ENCODE data around the gene ADIPOQ.
"Not testable (repeated sequence)": the region's sequence is repeated elsewhere in the genome, so short reads cannot be mapped to it uniquely, and the experiment has no call there.

ADIPOQ gene

DNA sequence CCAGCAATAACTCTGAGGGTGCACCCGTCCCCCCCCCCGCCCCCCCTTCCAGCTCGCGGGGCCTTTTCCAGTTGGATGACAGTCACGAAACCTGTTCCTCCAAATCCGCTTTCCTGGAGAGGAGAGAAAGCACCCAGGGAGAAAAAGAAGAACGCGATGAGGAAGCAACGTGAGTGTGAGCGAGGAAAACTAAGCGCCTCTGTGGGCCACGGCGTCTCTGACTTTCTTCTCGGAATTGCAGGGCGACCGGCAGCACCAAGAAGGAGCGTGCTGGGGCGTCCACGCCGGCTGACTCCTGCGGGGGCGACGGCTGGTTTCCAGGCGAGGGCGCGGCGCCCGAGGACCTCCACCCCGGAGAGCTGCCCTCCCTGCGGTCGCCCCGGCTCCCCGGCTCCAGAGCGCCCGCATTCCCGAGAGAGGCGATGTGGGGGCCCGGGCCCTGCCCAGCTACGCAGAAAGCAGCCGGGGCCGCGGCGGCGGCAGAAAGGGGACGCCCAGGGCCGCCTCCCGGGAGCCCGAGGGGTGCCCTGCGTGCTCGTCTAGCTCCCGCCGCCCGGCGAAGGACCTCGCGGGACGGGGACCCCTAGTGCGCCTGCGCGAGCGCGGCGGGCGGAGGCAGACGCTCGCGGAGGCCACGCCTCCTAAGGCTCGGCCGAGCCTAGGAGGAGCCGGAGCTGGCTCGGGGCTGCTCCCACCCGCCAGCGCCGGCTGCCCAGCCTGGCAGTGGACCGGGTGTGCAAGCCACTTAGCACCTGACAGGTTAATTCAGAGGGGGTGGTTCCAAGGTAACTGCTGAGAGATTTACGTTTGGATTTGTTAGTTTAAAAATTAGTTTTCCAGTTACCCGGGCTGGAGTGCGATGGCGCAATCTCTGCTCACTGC lies 15.3 kb upstream of the ADIPOQ start:
- DNase-seq (ENCODE audit: low read depth) = peak; percentile 56

GRCh38 chr3:186828340-186828739 lies 14.2 kb upstream of the ADIPOQ start:
- DNase-seq (ENCODE audit: low read depth) = no peak

DNA sequence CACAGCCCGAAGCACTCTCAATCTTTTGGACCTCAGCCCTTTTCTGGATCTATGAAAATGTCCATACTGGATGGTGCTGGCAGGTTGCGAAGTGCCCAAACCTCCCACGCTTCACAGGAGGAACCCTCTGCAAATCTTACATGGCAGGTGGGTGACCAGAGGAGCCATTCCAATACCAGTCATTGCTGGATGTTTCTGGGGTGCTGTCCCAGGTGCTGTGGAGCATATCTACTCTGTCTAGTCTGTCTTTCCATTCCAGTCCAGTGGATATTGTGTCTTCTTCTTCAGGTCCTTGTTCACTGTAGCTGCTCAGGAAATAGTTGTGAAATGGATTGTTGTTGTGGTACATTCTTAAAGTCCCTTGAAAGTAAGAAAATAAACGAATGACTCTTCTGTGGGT lies 10.7 kb upstream of the ADIPOQ start:
- no peak for DNase-seq (ENCODE audit: low read depth)

DNA sequence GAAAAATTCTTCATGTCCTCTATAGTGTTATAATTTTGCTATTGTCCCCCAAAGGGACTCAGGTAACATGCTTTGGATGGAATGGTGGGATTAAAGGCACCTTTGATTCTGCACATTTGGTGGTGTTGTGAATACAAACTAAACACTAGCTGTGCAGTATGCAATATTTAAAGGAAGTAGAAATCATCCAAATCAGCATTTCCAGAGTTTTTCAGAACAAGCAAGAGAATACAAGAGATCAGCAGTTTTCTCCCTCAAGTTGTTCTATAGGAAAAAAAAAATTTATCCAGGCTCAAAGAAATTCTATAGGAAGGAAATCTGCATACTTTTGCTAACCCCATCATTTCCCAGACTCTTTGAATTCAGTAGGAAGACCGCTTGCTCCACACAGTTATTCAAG lies 10.2 kb upstream of the ADIPOQ start:
- DNase-seq (ENCODE audit: low read depth) = no peak

DNA sequence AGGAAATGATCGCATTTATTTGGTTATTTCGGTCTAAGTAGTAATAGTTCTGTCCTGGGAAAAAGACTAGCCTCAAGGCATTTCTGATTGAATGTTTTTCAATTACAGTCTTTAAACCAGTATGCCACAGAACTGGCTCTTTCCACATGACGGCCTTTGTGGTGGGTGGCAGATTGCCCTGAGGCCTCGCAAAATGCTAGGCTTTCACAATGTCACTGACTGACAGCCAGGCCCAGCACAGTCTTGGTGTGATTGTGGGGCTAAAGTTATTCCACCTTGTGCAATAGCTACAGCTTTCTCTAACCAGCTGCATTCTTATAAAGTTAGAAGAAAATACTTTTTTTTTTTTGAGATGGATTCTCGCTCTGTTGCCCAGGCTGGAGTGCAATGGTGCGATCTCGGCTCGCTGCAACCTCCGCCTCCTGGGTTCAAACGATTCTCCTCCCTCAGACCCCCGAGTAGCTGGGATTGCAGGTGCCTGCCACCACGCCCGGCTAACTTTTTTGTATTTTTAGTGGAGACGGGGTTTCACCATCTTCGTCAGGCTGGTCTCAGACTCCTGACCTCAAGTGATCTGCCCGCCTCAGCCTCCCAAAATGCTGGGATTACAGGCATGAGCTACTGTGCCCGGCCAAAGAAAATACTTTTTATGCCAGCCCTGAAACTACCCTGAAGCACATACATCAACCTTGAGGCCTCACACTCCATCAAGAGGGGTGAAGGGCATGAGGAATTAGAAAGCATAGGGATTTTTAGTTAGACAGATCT lies 2.5 kb upstream of the ADIPOQ start:
- peak; percentile 52 for DNase-seq (ENCODE audit: low read depth)

DNA sequence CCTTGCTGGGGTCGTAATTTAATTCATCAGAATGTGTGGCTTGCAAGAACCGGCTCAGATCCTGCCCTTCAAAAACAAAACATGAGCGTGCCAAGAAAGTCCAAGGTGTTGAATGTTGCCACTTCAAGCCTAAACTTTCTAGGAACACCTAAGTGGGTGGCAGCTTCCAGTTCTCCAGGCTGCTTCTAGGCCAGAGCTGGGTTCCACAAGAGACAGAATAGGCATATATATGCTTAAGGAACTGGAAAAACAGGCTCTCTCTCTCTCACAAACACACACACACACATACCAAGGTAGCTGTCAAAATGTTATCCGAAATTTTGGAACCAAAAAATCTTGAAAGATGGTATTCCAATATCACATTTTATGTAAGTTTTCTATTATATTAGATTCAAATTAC lies 890 bp upstream of the ADIPOQ start:
- DNase-seq (ENCODE audit: low read depth) = no peak

GRCh38 chr3:186843039-186843432 lies 526 bp downstream of the ADIPOQ start:
- no peak for DNase-seq (ENCODE audit: low read depth)

DNA sequence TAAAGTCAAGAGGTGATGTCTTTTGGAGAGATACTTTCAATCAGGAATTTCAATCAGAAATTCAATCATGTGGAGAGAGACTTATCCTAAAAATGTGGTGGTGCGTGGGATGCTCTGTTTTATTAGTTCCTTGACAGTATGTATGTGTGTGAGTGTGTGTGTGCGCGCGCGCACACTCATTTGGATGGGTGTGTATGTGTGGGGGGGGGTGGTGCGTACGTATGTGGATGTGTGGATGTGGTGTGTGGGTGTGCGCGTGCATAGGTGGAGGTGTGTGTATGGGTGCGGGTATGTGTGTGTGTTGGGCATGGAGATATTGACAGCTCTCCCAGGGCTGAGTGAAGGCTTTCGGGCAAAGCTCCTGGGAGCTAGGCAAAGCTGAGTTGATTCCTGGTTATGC lies 2.4 kb downstream of the ADIPOQ start:
- DNase-seq (ENCODE audit: low read depth) = no peak

GRCh38 chr3:186845756-186846155 lies 3.2 kb downstream of the ADIPOQ start:
- DNase-seq (ENCODE audit: low read depth) = no peak

DNA sequence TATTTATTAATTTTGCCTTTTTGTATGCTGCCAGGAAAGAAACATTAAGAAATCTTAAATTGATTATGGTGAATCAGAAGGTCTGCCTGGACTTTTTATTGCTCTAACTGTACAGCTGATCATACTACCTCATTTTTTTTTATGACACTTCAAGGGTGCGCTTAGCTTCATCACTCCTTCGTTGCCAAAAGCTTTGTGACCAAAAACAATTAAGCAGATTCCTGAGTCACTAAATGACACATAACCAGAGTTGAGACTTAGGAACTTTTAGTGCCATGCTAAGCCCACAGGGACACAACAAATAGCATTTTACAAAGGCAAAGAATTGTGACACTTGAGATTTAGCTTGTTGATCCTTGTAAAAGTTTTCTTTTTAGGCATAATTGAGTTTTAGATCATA lies 4.9 kb downstream of the ADIPOQ start:
- no peak for DNase-seq (ENCODE audit: low read depth)

- no peak for DNase-seq (ENCODE audit: low read depth)
Observed at GRCh38 chr3:186849374-186849975, 7.0 kb downstream of the ADIPOQ start.

DNA sequence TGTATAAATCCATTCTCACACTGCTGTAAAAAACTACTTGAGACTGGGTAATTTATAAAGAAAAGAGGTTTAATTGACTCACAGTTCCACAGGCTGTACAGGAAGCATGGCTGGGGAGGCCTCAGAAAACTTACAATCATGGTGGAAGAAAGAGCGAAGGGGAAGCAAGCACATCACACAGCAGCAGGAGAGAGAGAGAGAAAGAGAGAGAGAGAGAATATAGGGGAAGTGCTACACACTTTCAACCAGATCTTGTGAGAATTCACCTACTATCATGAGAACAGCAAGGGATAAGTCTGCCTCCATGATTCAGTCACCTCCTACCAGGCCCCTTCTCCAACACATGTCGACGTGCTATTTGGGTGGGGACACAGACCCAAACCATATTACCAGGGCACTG lies 9.3 kb downstream of the ADIPOQ start:
- not testable (repeated sequence) for DNase-seq (ENCODE audit: low read depth)

DNA sequence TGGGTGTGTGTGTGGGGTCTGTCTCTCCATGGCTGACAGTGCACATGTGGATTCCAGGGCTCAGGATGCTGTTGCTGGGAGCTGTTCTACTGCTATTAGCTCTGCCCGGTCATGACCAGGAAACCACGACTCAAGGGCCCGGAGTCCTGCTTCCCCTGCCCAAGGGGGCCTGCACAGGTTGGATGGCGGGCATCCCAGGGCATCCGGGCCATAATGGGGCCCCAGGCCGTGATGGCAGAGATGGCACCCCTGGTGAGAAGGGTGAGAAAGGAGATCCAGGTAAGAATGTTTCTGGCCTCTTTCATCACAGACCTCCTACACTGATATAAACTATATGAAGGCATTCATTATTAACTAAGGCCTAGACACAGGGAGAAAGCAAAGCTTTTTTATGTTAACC lies 10.5 kb downstream of the ADIPOQ start:
- DNase-seq (ENCODE audit: low read depth) = no peak

GRCh38 chr3:186854146-186854545 lies 11.6 kb downstream of the ADIPOQ start:
- DNase-seq (ENCODE audit: low read depth) = no peak

DNA sequence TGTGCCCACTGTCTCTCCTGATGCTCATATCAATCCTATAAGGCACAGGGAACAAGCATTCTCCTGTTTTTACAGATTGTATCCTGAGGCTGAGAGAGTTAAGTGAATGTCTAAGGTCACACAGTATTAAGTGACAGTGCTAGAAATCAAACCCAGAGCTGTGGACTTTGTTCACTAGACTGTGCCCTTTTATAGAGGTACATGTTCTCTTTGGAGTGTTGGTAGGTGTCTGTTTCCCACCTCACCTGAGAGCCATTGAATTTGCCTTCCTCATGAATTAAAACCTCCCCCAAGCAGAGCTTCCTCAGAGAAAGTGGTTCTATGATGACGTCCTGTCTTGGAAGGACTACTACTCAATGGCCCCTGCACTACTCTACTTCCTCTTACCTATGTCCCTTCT lies 12.4 kb downstream of the ADIPOQ start:
- DNase-seq (ENCODE audit: low read depth) = no peak

- no peak for DNase-seq (ENCODE audit: low read depth)
Observed at GRCh38 chr3:186857743-186858142, 15.2 kb downstream of the ADIPOQ start.

DNA sequence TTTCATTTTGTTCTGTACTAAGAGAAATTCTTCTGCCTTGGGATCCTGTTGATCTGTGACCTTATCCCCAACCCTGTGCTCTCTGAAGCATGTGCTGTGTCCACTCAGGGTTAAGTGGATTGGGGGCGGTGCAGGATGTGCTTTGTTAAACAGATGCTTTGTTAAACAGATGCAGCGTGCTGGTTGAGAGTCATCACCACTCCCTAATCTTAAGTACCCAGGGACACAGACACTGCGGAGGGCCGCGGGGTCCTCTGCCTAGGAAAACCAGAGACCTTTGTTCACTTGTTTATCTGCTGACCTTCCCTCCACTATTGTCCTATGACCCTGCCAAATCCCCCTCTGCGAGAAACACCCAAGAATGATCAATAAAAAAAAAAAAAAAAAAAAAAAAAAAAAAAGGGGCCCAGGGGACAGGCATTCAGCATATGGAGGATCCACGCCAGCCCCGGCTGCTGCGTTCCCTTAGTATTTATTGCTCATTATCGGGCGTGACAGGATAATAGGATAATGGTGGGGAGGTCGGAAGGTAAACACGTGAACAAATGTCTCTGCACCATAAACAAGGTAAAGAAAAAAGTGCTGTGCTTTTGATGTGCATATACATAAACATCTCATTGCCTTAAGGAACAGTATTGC lies 22.8 kb downstream of the ADIPOQ start:
- DNase-seq (ENCODE audit: low read depth) = not testable (repeated sequence)

GRCh38 chr3:186866095-186866494 lies 23.6 kb downstream of the ADIPOQ start:
- DNase-seq (ENCODE audit: low read depth) = not testable (repeated sequence)

GRCh38 chr3:186869253-186870100 lies 27.0 kb downstream of the ADIPOQ start:
- no peak for DNase-seq (ENCODE audit: low read depth)

DNA sequence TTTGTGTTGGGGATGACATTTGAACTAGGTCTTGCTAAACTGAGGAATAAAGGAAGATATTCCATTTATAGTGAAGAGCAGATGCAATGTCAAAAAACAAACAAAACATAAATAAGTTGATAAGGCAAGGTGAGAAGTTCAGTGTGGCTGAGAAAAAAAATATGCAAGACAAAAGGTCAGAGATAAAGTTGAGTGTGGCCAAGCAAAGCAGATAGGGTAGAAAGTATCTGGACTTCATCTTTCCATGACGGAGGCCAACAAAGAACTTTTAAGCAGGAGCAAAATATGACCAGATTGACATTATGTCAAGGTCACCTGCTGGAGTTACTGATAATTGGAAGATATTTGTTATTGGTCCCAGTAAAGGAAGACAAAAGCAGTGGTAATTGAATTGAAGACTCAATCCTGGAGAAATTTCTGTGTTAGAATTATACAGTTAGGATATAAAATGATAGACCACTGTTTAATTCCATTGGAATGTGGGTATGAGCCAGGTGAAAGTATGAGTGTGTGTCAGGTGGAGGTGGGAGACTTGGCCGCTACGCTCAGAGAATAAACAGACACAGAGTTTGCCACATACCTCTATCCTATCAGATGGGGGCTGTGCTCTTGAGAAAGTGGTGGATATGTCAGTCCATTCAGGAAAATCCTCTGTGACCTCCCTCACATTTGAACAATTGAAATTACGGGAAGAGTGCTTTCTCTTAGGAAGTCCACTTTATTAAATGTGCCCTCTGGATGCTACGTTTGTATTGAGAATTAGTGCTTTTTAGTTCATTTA lies 28.1 kb downstream of the ADIPOQ start:
- DNase-seq (ENCODE audit: low read depth) = no peak
